ENCODE data around the gene GNL1. TPM values are rescaled to one million over a fixed set of nuclear protein-coding genes. Genes with fewer than 3 reads are reported as not detected.

Gene GNL1
- total and polyA plus RNA-seq, 4 donors, result 10.1 to 18.2 (median 13.2) TPM

GRCh38 chr6:30513451-30513850 lies 42.8 kb downstream of the GNL1 start:
- H3K36me3 ChIP-seq (ENCODE audit: control insufficient read depth in 4 of 4, insufficient read depth in 3 of 4, low read depth in 1 of 4, low read length in 3 of 4), result no peaks in the 10 kb centered on the region
- H3K27ac ChIP-seq (ENCODE audit: low read depth in 1 of 2, low read length in 2 of 2), result no peak overlapping the region
- DNase-seq (ENCODE audit: low spot score), result no peak
- TF ChIP-seq RAD21 (IDR thresholded peaks at IDR 0.05), result no peak
- TF ChIP-seq GABPA (IDR thresholded peaks at IDR 0.05 in 1 of 2, conservative IDR thresholded peaks at IDR 0.05 in 1 of 2), result no peak
- TF ChIP-seq RXRA (IDR thresholded peaks at IDR 0.05), result no peak
- no peak for TF ChIP-seq FOXA2 (IDR thresholded peaks at IDR 0.05)
- no peak for TF ChIP-seq JUND (IDR thresholded peaks at IDR 0.05)
- TF ChIP-seq EGR1 (IDR thresholded peaks at IDR 0.05; ENCODE audit: low read depth in 2 of 2), result no peak
- no peak for TF ChIP-seq NR2F2 (IDR thresholded peaks at IDR 0.05)
- TF ChIP-seq CTCF (IDR thresholded peaks at IDR 0.05; ENCODE audit: low read depth, low read length, missing input control), result no peak
- TF ChIP-seq TAF1 (conservative IDR thresholded peaks at IDR 0.05), result no peak
- TF ChIP-seq SP1 (IDR thresholded peaks at IDR 0.05), result no peak
- TF ChIP-seq YY1 (IDR thresholded peaks at IDR 0.05), result no peak
- no peak for TF ChIP-seq HNF4A (conservative IDR thresholded peaks at IDR 0.05)
- TF ChIP-seq HNF4G (IDR thresholded peaks at IDR 0.05), result no peak
- TF ChIP-seq, protein P1, sequence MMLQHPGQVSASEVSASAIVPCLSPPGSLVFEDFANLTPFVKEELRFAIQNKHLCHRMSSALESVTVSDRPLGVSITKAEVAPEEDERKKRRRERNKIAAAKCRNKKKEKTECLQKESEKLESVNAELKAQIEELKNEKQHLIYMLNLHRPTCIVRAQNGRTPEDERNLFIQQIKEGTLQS (IDR thresholded peaks at IDR 0.05), result no peak
- TF ChIP-seq REST (IDR thresholded peaks at IDR 0.05), result no peak
- TF ChIP-seq ZBTB33 (IDR thresholded peaks at IDR 0.05), result no peak
- TF ChIP-seq, protein P2, sequence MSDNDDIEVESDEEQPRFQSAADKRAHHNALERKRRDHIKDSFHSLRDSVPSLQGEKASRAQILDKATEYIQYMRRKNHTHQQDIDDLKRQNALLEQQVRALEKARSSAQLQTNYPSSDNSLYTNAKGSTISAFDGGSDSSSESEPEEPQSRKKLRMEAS (IDR thresholded peaks at IDR 0.05), result no peak
- no peak for TF ChIP-seq FOXA1 (IDR thresholded peaks at IDR 0.05)
- H3K9ac ChIP-seq (ENCODE audit: low read depth in 1 of 2, low read length in 2 of 2), result no peak overlapping the region
- no peaks in the 10 kb centered on the region for H3K9me3 ChIP-seq (ENCODE audit: control insufficient read depth in 4 of 4, low read length in 3 of 4)
- no peaks in the 10 kb centered on the region for H3K4me1 ChIP-seq (ENCODE audit: control insufficient read depth in 4 of 4, insufficient read depth in 4 of 4, low read length in 3 of 4)
- no peaks in the 10 kb centered on the region for H3K27me3 ChIP-seq (ENCODE audit: control insufficient read depth in 4 of 4, insufficient read depth in 4 of 4, low read length in 3 of 4)
- H3K4me3 ChIP-seq (ENCODE audit: low read depth in 1 of 3, low read length in 3 of 3), result no peak overlapping the region
- WGBS, result 97% methylated on average over 2 of the region's 2 CpGs
